GM21423 (cell line): ENCODE data around the gene SEC22A.
"Not testable (repeated sequence)": the region's sequence is repeated elsewhere in the genome, so short reads cannot be mapped to it uniquely, and the experiment has no call there.

Experiments
- ATAC-seq: cut with Tn5 transposase; IDR thresholded peaks from one replicate; pipeline ENCODE4 v1.9.1; 2021; ENCODE audit warnings: mild to moderate bottlenecking, moderate library complexity; ENCODE audit not compliant: unreplicated experiment

The SEC22A gene

GRCh38 chr3:123169930-123170329, 31.8 kb upstream of the SEC22A start:
- ATAC-seq: no peak

- no peak for ATAC-seq
Observed at GRCh38 chr3:123180791-123181190, 21.0 kb upstream of the SEC22A start.

- no peak for ATAC-seq
Observed at GRCh38 chr3:123186695-123187094, 15.0 kb upstream of the SEC22A start.

GRCh38 chr3:123188058-123188457, 13.7 kb upstream of the SEC22A start:
- no peak for ATAC-seq

- no peak for ATAC-seq
Observed at GRCh38 chr3:123193448-123194101, 8.2 kb upstream of the SEC22A start.

- no peak for ATAC-seq
Observed at GRCh38 chr3:123194552-123194951, 7.2 kb upstream of the SEC22A start.

- no peak for ATAC-seq
Observed at GRCh38 chr3:123198372-123198771, 3.4 kb upstream of the SEC22A start.

- no peak for ATAC-seq
Observed at GRCh38 chr3:123201223-123201556, 553 bp upstream of the SEC22A start.

- no peak for ATAC-seq
Observed at GRCh38 chr3:123202451-123202850, 708 bp downstream of the SEC22A start.

GRCh38 chr3:123218990-123219389, 17.2 kb downstream of the SEC22A start:
- ATAC-seq: no peak

- ATAC-seq: not testable (repeated sequence)
Observed at GRCh38 chr3:123221369-123221768, 19.6 kb downstream of the SEC22A start.

GRCh38 chr3:123225016-123225415, 23.3 kb downstream of the SEC22A start:
- no peak for ATAC-seq

GRCh38 chr3:123226549-123226948, 24.8 kb downstream of the SEC22A start:
- ATAC-seq: no peak

GRCh38 chr3:123229145-123229544, 27.4 kb downstream of the SEC22A start:
- no peak for ATAC-seq

GRCh38 chr3:123236902-123237301, 35.2 kb downstream of the SEC22A start:
- no peak for ATAC-seq

GRCh38 chr3:123239186-123239585, 37.4 kb downstream of the SEC22A start:
- ATAC-seq: not testable (repeated sequence)

GRCh38 chr3:123239756-123240155, 38.0 kb downstream of the SEC22A start:
- no peak for ATAC-seq

- ATAC-seq: no peak
Observed at GRCh38 chr3:123244128-123244527, 42.4 kb downstream of the SEC22A start.

- no peak for ATAC-seq
Observed at GRCh38 chr3:123246866-123247265, 45.1 kb downstream of the SEC22A start.

GRCh38 chr3:123256256-123256655, 54.5 kb downstream of the SEC22A start:
- ATAC-seq: no peak

GRCh38 chr3:123258359-123258758, 56.6 kb downstream of the SEC22A start:
- no peak for ATAC-seq

- no peak for ATAC-seq
Observed at GRCh38 chr3:123258811-123259420, 57.2 kb downstream of the SEC22A start.

GRCh38 chr3:123261666-123262065, 59.9 kb downstream of the SEC22A start:
- ATAC-seq: peak; percentile 51
